Nephron progenitor cell (in vitro differentiated cells): Measurements from ENCODE around the gene COQ10A.

Experiments used
- DNase-seq: peaks from one replicate; pipeline ENCODE4 v3.0.0; 2021
- H3K27ac Mint-ChIP-seq: 2 replicates; pipeline ENCODE4 v1.8.0; 2021; ENCODE audit warnings: mild to moderate bottlenecking, moderate library complexity, mixed read lengths
- H3K27me3 Mint-ChIP-seq: 2 replicates; pipeline ENCODE4 v1.8.0; 2021; ENCODE audit warnings: mild to moderate bottlenecking, low read depth, mixed read lengths; ENCODE audit not compliant: poor library complexity
- H3K36me3 Mint-ChIP-seq: 2 replicates; pipeline ENCODE4 v1.8.0; 2021; ENCODE audit warnings: low read depth, mixed read lengths
- H3K4me1 Mint-ChIP-seq: 2 replicates; pipeline ENCODE4 v1.8.0; 2021; ENCODE audit warnings: mixed read lengths
- H3K4me3 Mint-ChIP-seq: 2 replicates; pipeline ENCODE4 v1.8.0; 2021; ENCODE audit warnings: mild to moderate bottlenecking, moderate library complexity, mixed read lengths
- H3K9me3 Mint-ChIP-seq: 2 replicates; pipeline ENCODE4 v1.8.0; 2021; ENCODE audit warnings: mild to moderate bottlenecking, moderate library complexity, mixed read lengths
- TF ChIP-seq, protein P1 (sequence below): fragments of 200-600 bp; sonication (generic); IDR thresholded peaks from 2 replicates; pipeline ENCODE4 v1.5.0; 2021; ENCODE audit warnings: antibody characterized with exemption

The COQ10A gene

DNA sequence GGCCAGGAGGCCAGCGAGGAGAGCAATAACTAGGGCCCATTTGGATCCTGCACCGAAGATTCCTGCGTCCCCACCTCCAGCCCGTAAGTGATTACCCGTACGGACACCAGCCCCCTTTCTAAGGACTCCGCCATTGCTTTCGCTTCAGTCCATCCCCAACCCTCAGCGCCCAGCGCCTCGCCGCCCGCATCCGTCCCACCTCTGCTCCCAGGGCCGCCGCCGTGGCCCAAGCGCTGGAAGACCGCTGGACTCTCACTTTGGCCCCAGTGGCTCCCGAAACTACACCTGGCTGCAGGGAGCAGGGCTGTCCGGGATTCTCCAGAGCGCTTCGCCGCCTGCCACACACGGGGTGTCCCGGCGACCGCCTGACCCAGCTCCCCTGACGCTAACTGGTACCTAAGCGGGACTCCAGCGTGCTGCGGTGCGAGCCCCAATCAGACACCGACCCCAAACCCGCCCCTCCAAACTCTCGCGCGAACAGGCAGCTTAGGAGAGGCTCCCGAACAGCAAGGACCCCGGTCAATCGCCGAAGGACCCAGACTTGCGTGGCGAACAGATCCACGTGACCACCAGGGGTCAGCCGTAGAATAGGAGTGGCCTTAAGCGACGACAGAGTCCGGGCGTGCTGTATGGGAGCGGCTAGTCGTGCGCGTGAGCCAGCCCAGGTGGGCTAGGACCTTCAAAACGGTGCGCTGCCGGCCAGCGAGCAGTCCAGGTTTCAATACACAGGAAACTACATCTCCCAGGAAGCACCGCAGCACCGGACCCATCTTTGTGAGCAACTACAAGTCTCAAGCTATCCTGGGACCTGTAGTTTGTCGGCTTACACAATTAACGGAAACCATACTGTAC lies 49.1 kb downstream of the COQ10A start, which contains the start of gene CNPY2:
Gene CNPY2, minus strand, starts transcription at position 367 of the 852 bp plus-strand sequence. CDS start 771 bp downstream, outside the sequence.
- peak within 1 kb of the TSS; percentile 98 for H3K4me3 Mint-ChIP-seq
- peak; percentile 95 for DNase-seq
- TF ChIP-seq, protein P1, sequence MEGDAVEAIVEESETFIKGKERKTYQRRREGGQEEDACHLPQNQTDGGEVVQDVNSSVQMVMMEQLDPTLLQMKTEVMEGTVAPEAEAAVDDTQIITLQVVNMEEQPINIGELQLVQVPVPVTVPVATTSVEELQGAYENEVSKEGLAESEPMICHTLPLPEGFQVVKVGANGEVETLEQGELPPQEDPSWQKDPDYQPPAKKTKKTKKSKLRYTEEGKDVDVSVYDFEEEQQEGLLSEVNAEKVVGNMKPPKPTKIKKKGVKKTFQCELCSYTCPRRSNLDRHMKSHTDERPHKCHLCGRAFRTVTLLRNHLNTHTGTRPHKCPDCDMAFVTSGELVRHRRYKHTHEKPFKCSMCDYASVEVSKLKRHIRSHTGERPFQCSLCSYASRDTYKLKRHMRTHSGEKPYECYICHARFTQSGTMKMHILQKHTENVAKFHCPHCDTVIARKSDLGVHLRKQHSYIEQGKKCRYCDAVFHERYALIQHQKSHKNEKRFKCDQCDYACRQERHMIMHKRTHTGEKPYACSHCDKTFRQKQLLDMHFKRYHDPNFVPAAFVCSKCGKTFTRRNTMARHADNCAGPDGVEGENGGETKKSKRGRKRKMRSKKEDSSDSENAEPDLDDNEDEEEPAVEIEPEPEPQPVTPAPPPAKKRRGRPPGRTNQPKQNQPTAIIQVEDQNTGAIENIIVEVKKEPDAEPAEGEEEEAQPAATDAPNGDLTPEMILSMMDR: no peak
- H3K27ac Mint-ChIP-seq: peak within 1 kb of the TSS; percentile 99
- peaks cover 18% of the 10 kb centered on the region for H3K4me1 Mint-ChIP-seq
- no peaks in the 10 kb centered on the region for H3K27me3 Mint-ChIP-seq
- no peaks in the 10 kb centered on the region for H3K9me3 Mint-ChIP-seq
- H3K36me3 Mint-ChIP-seq: peaks cover 24% of the 10 kb centered on the region

GRCh38 chr12:56317675-56318074 lies 50.9 kb downstream of the COQ10A start:
- TF ChIP-seq, protein P1: no peak
- Mint-ChIP-seq H3K27ac (no peak overlapping the region), H3K4me1 (peaks cover 18% of the 10 kb centered on the region), H3K9me3 (no peaks in the 10 kb centered on the region), H3K27me3 (no peaks in the 10 kb centered on the region), H3K4me3 (no peak overlapping the region), H3K36me3 (peaks cover 17% of the 10 kb centered on the region)
- no peak for DNase-seq
